GM12874 (cell line): ENCODE results near the gene CHRNB2.

Source experiments
- CTCF ChIP-seq: IDR thresholded peaks from 2 replicates; pipeline ENCODE4 v1.5.1; 2011; ENCODE audit warnings: low read depth, mild to moderate bottlenecking, control low read depth, low read length, moderate library complexity; ENCODE audit not compliant: insufficient read depth

CHRNB2 gene

GRCh38 chr1:154567386-154568156, at the start of gene CHRNB2:
Gene CHRNB2, plus strand, starts transcription at chr1:154567778. Its CDS starts 267 bp downstream, at chr1:154568045.
- no peak for TF ChIP-seq CTCF

- no peak for TF ChIP-seq CTCF
These were observed 48.0 kb upstream of the CHRNB2 start for GRCh38 chr1:154519591-154519991.

- no peak for TF ChIP-seq CTCF
These were observed 47.2 kb upstream of the CHRNB2 start for GRCh38 chr1:154520333-154520732.

GRCh38 chr1:154521695-154522094, 45.9 kb upstream of the CHRNB2 start:
- TF ChIP-seq CTCF: no peak

- no peak for TF ChIP-seq CTCF
These were observed 42.7 kb upstream of the CHRNB2 start for GRCh38 chr1:154524881-154525280.

- no peak for TF ChIP-seq CTCF
These were observed 40.4 kb upstream of the CHRNB2 start for GRCh38 chr1:154527192-154527591.

GRCh38 chr1:154529308-154529707, 38.3 kb upstream of the CHRNB2 start:
- TF ChIP-seq CTCF: no peak
